GM12873 (cell line): ENCODE results near the gene STK33.

Experiments
- CTCF ChIP-seq: IDR thresholded peaks from 2 replicates; pipeline ENCODE4 v1.5.1; 2012; ENCODE audit warnings: low read depth, mild to moderate bottlenecking, moderate library complexity, low read length, control low read depth; ENCODE audit not compliant: insufficient read depth; ENCODE audit errors: missing control alignments

STK33 gene

GRCh38 chr11:8567602-8568198 lies 26.3 kb downstream of the STK33 start:
- no peak for TF ChIP-seq CTCF

GRCh38 chr11:8566613-8567210 lies 27.3 kb downstream of the STK33 start:
- peak; percentile 40 for TF ChIP-seq CTCF

- no peak for TF ChIP-seq CTCF
These were observed 29.5 kb downstream of the STK33 start for GRCh38 chr11:8564526-8564925.

GRCh38 chr11:8561461-8561860 lies 32.6 kb downstream of the STK33 start:
- no peak for TF ChIP-seq CTCF

GRCh38 chr11:8558436-8558835 lies 35.6 kb downstream of the STK33 start:
- no peak for TF ChIP-seq CTCF

- no peak for TF ChIP-seq CTCF
These were observed 48.2 kb downstream of the STK33 start for GRCh38 chr11:8545698-8546366.

- TF ChIP-seq CTCF = no peak
These were observed 49.2 kb downstream of the STK33 start for GRCh38 chr11:8544807-8545206.
